GM11168 (cell line): ENCODE data around the gene PDPK1.
"Not testable (repeated sequence)": the region's sequence is repeated elsewhere in the genome, so short reads cannot be mapped to it uniquely, and the experiment has no call there.

Experiments used
- in situ Hi-C: fragments of 300-500 bp; cut with MboI; formaldehyde crosslinking; loops from one replicate; pipeline ENCODE4 v1.12.0; 2022; ENCODE audit warnings: low sequenced_read_pairs; ENCODE audit not compliant: unreplicated experiment

PDPK1 gene

GRCh38 chr16:2580818-2581217 lies 43.0 kb downstream of the PDPK1 start:
- in situ Hi-C loops, result loop anchor here (5.0 kb wide), 1 partner anchor 36 kb away; no protein-coding TSS in a partner anchor

- in situ Hi-C loops, result loop anchor here (5.0 kb wide), 1 partner anchor 32 kb away; no protein-coding TSS in a partner anchor
Measured at GRCh38 chr16:2584729-2585650, 47.2 kb downstream of the PDPK1 start.

- in situ Hi-C loops, result no loop called here
Measured at GRCh38 chr16:2585651-2586081, 47.8 kb downstream of the PDPK1 start.

GRCh38 chr16:2586241-2586640 lies 48.4 kb downstream of the PDPK1 start:
- in situ Hi-C loops, result no loop called here

GRCh38 chr16:2586901-2587480 lies 49.2 kb downstream of the PDPK1 start:
- in situ Hi-C loops, result no loop called here

GRCh38 chr16:2587891-2588565 lies 50.2 kb downstream of the PDPK1 start:
- in situ Hi-C loops, result no loop called here

GRCh38 chr16:2591476-2592240 lies 53.8 kb downstream of the PDPK1 start:
- in situ Hi-C loops, result no loop called here

- in situ Hi-C loops, result no loop called here
Measured at GRCh38 chr16:2592786-2593185, 55.0 kb downstream of the PDPK1 start.

- in situ Hi-C loops, result no loop called here
Measured at GRCh38 chr16:2595393-2596205, 57.8 kb downstream of the PDPK1 start.

- in situ Hi-C loops, result no loop called here
Measured at GRCh38 chr16:2596747-2597559, 59.1 kb downstream of the PDPK1 start.

GRCh38 chr16:2597560-2597902 lies 59.7 kb downstream of the PDPK1 start:
- in situ Hi-C loops, result no loop called here

- in situ Hi-C loops, result no loop called here
Measured at GRCh38 chr16:2598133-2598641, 60.4 kb downstream of the PDPK1 start.

- in situ Hi-C loops, result no loop called here
Measured at GRCh38 chr16:2598723-2599122, 60.9 kb downstream of the PDPK1 start.

- in situ Hi-C loops, result not testable (repeated sequence)
Measured at GRCh38 chr16:2599165-2599564, 61.3 kb downstream of the PDPK1 start.

GRCh38 chr16:2599785-2600184 lies 62.0 kb downstream of the PDPK1 start:
- in situ Hi-C loops, result not testable (repeated sequence)

- in situ Hi-C loops, result not testable (repeated sequence)
Measured at GRCh38 chr16:2601301-2602025, 63.6 kb downstream of the PDPK1 start.

GRCh38 chr16:2602175-2602574 lies 64.4 kb downstream of the PDPK1 start:
- in situ Hi-C loops, result not testable (repeated sequence)
